Cardiac fibroblast (primary cell): Measurements from ENCODE around the gene BMAL1.
A peak's percentile ranks its signal among the peaks of the same experiment; 100 is the strongest.

Source experiments
- DNase-seq, 2 donors: peaks; one replicate each; pipeline versions ENCODE4 v3.0.0 to v3.0.0-alpha.2; 2010; ENCODE audit warnings: low read depth in 2 of 2
- H3K4me3 ChIP-seq, 2 donors: replicated peaks in 1 of 2; 1 replicate in 1 of 2; 2 replicates in 1 of 2; pipeline ENCODE4 v1.5.1; 2011; ENCODE audit warnings: low read depth in 2 of 2, low read length in 2 of 2, mild to moderate bottlenecking in 2 of 2, moderate library complexity in 1 of 2
- TF ChIP-seq, protein P1 (sequence below): IDR thresholded peaks from one replicate; pipeline ENCODE4 v1.5.1; 2011; ENCODE audit warnings: low read depth, mild to moderate bottlenecking, low read length, inconsistent platforms

Gene BMAL1

DNA sequence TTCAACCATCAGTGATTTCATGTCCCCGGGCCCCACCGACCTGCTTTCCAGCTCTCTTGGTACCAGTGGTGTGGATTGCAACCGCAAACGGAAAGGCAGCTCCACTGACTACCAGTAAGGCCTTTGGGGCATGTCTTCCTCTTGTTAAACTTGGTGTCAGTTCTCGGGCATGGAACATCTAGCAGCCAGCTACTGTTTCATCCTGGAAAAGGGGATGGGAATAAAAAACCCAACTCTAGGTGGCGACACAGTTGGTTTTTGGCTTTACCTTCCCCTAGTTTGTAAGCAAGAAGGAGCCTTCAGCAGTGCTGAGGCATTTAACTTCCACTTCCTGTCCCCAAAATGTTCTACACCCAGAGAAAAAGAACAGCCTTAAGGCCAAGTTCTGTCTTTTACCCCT is 76.7 kb downstream of the BMAL1 start:
- peak; percentile 44 for DNase-seq
- TF ChIP-seq, protein P1, sequence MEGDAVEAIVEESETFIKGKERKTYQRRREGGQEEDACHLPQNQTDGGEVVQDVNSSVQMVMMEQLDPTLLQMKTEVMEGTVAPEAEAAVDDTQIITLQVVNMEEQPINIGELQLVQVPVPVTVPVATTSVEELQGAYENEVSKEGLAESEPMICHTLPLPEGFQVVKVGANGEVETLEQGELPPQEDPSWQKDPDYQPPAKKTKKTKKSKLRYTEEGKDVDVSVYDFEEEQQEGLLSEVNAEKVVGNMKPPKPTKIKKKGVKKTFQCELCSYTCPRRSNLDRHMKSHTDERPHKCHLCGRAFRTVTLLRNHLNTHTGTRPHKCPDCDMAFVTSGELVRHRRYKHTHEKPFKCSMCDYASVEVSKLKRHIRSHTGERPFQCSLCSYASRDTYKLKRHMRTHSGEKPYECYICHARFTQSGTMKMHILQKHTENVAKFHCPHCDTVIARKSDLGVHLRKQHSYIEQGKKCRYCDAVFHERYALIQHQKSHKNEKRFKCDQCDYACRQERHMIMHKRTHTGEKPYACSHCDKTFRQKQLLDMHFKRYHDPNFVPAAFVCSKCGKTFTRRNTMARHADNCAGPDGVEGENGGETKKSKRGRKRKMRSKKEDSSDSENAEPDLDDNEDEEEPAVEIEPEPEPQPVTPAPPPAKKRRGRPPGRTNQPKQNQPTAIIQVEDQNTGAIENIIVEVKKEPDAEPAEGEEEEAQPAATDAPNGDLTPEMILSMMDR: peak; percentile 43
- H3K4me3 ChIP-seq: no peak overlapping the region

DNA sequence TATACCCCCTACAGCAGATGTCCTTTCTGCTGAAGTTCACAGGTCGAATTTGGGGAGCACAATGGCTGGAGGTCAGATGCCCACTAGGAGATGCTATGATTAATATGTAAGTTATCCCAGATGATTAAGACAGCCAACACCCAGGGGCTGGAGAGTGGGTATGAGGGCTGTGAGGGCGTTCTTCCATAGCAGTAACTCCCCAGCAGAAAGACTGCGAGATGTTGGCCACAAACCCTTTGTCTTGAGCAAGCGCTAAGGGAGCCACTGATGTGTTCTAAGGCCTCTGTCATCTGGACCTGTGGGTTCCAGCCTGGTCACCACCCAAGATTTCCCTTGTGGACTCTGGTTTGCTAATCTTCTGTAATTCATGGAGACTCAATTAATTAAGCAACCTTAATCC is 77.6 kb downstream of the BMAL1 start:
- TF ChIP-seq, protein P1: no peak
- no peak for DNase-seq
- H3K4me3 ChIP-seq: no peak overlapping the region

DNA sequence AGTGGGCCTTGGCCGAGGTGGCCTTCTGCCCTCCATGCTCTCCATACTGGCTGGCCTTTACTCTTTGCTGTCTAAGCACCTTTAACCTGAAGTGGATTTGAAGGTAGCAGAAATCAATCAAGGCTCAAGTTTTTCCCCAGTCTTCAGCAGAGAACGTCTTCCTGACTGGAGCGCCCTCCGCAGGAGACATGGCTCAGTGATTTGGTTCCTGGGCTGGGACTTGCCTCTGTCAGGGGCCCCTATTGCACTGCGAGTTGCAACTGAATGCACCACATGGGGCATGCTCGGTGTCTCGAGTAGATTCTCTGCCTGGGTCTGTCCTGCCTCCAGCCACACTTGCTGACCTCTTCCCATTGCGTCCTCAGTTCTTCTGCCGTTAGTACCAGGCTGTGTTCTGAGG is 79.6 kb downstream of the BMAL1 start:
- H3K4me3 ChIP-seq: no peak overlapping the region
- TF ChIP-seq, protein P1: no peak
- no peak for DNase-seq

DNA sequence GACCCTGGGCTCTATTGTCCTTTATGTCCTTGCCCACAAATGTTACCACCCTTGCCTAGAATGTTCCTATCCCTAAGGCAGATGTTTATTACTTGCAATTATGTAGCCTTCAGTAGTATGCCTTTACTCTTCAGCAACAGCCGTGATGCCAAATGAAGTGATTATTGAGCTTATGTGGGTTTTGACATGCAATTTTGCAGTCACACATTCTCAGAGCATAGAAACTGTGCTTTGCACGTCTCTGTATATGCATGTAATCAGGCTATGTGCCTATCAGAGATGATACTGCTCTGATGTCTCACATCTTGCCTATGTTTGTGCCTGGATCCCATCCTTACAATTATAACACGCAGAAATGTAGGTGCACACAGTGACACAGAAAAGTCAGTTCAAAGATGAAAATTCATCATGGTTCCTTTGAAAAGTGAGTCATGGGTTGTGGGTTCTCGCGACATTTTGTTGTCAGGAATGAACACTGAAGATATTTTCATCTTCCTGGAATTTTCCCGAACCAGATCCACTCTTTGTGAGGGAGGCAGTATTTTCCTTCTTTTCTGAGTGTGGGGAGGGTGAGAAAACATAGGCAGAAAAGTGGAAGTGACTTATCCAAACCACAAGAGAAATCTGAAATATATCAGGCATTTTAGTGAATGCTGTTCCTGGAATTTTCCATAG is 81.1 kb downstream of the BMAL1 start:
- DNase-seq: no peak
- H3K4me3 ChIP-seq: no peak overlapping the region
- TF ChIP-seq, protein P1: no peak

DNA sequence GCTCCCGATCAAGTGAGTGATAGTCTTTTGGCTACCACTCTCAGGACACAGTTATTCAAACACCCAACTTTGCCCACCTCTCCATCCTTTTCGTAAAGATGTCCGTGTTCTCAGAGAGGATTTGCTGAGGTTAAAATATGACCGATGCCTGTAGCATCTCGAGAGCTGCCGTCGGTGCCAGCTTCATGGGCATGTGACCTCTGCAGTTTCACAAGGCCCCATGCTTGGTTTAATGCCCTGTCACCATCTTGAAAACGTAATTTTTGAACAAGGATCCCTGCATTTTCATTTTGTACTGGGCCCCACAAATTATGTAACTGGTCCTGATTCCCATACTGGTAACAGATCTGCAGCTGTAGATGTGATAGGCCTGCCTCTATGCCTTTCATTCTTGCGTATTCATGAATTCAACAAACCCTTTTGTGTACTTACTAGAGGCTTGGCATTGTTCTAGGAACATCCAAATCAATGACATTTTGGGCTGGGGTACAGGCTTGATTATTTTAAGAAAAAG is 85.1 kb downstream of the BMAL1 start:
- DNase-seq: no peak
- H3K4me3 ChIP-seq: no peak overlapping the region
- TF ChIP-seq, protein P1: no peak

DNA sequence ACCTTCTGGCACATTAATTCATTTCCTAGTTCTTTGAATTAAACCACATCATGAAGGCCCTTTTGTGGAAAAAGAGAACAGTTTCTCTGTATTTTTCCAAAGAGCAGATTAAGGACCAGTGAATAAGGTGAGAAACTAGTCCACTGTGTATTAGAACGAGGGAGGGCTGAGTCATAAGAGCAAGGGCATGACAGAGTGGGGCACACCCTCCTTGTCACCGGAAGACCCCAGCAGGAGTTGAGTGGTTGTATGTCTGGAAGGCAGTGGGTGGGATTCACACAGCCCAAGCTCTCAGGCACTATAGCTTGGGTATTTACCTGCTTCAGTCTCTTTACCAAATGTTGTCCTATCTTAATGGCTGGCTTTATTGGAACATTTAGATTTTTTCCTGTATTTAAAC is 86.8 kb downstream of the BMAL1 start:
- no peak overlapping the region for H3K4me3 ChIP-seq
- TF ChIP-seq, protein P1: no peak
- DNase-seq: peak in 1 of 2 donors; percentile 24
